Thoracic aorta (tissue), 2 donors: ENCODE data around the gene PKN1. TPM values are rescaled to one million over a fixed set of nuclear protein-coding genes. Genes with fewer than 3 reads are reported as not detected.

Experiments
- ATAC-seq: fragments of 150-250 bp; one replicate; pipeline ENCODE4 v1.8.0; 2017; ENCODE audit warnings: low read depth; ENCODE audit not compliant: insufficient number of reproducible peaks, low FRiP score
- DNase-seq: peaks from one replicate; pipeline ENCODE4 v3.0.0-alpha.2; 2020; ENCODE audit warnings: low spot score
- H3K27ac ChIP-seq, 2 donors: fragments of 200-600 bp; sonication (generic); 1 replicate in 1 of 2; 2 replicates in 1 of 2; pipeline ENCODE4 v1.5.1; 2016; ENCODE audit warnings: mild to moderate bottlenecking in 2 of 2, moderate library complexity in 2 of 2
- H3K27me3 ChIP-seq: fragments of 200-600 bp; sonication (generic); replicated peaks from 2 replicates; pipeline ENCODE4 v1.6.0; 2016; ENCODE audit warnings: mild to moderate bottlenecking; ENCODE audit not compliant: insufficient read depth
- H3K36me3 ChIP-seq: fragments of 200-600 bp; sonication (generic); one replicate; pipeline ENCODE4 v1.5.1; 2016
- H3K4me1 ChIP-seq, 2 donors: fragments of 200-600 bp; sonication (generic); 1 replicate in 1 of 2; 2 replicates in 1 of 2; pipeline versions ENCODE4 v1.5.1 to v1.6.0; 2016; ENCODE audit warnings: low read depth in 2 of 2, mild to moderate bottlenecking in 1 of 2; ENCODE audit not compliant: control insufficient read depth in 1 of 2
- H3K4me3 ChIP-seq: fragments of 200-600 bp; sonication (generic); 2 replicates; pipeline ENCODE4 v1.5.1; 2016; ENCODE audit warnings: mild to moderate bottlenecking
- H3K9me3 ChIP-seq: fragments of 200-600 bp; sonication (generic); 2 replicates; pipeline ENCODE4 v1.5.1; 2016
- total RNA-seq, 2 donors: library from RNA; depleted of rRNA; stranded (reverse); fragments of >200 nt; gene quantifications; one replicate each; pipeline versions ENCODE4 v1.1.0 to v1.2.3, GENCODE V29; 2016
- TF ChIP-seq, protein P1 (sequence below): fragments of 200-600 bp; sonication (generic); IDR thresholded peaks from one replicate; pipeline ENCODE4 v1.5.1; 2019; ENCODE audit warnings: antibody characterized with exemption

Gene PKN1
- total RNA-seq, 2 donors from 2014 or later, result 93.8 to 139 TPM

DNA sequence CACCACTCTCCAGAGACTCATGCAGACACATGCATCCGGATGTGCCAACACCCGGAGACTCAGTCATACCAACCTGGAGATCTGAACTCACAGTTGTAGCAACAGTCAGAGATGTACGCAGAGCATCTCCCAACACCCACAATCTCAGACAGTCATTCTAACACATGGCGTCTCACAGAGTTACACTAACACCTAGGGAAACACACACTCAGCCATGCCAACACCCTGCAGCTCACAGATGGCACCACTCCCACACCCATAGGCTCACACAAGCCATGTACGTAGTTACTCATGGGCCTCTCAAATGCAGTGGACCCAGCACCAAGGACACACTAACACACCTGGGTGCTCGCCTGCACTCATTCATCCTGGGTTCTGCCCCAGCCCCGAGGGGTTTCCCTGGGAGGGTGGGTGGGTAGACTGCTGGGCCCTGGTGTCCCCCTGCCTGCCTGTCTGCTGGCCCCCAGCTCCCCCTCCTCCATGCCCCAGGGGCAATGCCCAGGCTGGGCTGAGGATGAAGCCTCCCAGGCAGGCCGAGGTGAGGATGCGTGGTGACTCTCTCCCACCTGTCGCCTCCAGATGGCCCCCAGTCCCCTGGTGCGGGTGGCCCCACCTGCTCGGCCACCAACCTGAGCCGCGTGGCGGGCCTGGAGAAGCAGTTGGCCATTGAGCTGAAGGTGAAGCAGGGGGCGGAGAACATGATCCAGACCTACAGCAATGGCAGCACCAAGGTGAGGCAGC is 10.0 kb downstream of the PKN1 start:
- TF ChIP-seq, protein P1, sequence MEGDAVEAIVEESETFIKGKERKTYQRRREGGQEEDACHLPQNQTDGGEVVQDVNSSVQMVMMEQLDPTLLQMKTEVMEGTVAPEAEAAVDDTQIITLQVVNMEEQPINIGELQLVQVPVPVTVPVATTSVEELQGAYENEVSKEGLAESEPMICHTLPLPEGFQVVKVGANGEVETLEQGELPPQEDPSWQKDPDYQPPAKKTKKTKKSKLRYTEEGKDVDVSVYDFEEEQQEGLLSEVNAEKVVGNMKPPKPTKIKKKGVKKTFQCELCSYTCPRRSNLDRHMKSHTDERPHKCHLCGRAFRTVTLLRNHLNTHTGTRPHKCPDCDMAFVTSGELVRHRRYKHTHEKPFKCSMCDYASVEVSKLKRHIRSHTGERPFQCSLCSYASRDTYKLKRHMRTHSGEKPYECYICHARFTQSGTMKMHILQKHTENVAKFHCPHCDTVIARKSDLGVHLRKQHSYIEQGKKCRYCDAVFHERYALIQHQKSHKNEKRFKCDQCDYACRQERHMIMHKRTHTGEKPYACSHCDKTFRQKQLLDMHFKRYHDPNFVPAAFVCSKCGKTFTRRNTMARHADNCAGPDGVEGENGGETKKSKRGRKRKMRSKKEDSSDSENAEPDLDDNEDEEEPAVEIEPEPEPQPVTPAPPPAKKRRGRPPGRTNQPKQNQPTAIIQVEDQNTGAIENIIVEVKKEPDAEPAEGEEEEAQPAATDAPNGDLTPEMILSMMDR, result no peak
- peaks cover 56% of the 10 kb centered on the region for H3K36me3 ChIP-seq
- no peak for ATAC-seq
- no peaks in the 10 kb centered on the region for H3K9me3 ChIP-seq
- H3K4me1 ChIP-seq, result peaks cover 3 to 5% of the 10 kb centered on the region in 2 donors
- no peaks in the 10 kb centered on the region for H3K27me3 ChIP-seq
- DNase-seq, result no peak
- no peak overlapping the region for H3K27ac ChIP-seq
- no peak overlapping the region for H3K4me3 ChIP-seq

DNA sequence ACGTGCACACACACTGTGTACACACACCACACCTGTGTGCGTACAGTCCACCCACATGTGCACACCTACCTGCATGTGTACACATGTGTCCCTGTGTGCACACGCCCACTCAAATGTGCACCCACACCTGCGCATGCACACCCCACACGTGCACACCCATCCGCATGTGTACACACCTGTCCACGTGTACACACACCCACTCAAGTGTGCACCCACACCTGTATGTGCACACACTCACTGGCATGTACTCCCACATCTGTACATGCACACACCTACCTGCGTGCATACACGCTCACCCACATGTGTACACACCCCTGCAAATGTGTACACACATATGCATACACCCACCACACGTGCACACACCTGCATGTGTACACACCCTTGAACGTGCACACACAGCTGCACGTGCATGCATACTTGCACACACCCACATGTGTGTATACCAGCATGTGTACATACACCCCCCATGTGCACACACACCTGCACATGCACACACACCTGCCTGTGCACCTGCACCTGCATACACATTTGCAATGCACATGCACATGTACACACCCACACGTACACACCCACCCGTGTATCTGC is 10.6 kb downstream of the PKN1 start:
- TF ChIP-seq, protein P1, result no peak
- H3K27me3 ChIP-seq, result no peaks in the 10 kb centered on the region
- DNase-seq, result no peak
- H3K36me3 ChIP-seq, result peaks cover 61% of the 10 kb centered on the region
- H3K9me3 ChIP-seq, result no peaks in the 10 kb centered on the region
- H3K4me3 ChIP-seq, result no peak overlapping the region
- H3K27ac ChIP-seq, result no peak overlapping the region
- ATAC-seq, result no peak
- peaks cover 3 to 5% of the 10 kb centered on the region in 2 donors for H3K4me1 ChIP-seq

DNA sequence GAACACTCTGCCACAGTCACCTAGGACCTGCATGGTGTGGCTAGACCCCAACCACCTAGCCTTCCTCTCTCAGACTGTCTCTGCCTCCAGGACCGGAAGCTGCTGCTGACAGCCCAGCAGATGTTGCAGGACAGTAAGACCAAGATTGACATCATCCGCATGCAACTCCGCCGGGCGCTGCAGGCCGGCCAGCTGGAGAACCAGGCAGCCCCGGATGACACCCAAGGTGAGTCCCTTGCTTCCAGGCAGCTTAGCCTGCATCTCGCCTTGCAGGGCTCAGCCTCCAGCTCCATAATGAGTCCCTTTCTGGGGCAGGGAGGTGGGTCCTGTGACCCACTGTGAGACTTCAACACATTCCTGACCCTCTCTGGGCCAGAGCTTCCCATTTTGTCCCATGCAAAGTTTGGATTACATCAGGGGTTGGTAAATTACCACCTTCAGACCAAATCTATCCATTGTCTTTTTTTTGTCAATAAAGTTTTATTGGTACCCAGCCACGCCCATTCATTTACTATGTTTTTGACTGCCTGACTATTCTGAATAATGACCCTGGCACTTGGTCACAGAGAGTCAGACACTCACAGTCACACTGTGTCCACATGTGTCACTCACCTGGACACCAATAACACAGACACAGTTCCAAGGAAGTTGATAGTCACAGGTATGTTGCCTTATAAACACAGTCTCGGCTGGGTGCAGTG is 13.4 kb downstream of the PKN1 start:
- no peaks in the 10 kb centered on the region for H3K27me3 ChIP-seq
- H3K4me3 ChIP-seq, result no peak overlapping the region
- ATAC-seq (no peak), DNase-seq (no peak)
- no peaks in the 10 kb centered on the region for H3K9me3 ChIP-seq
- TF ChIP-seq, protein P1, result no peak
- H3K27ac ChIP-seq, result no peak overlapping the region
- peaks cover 78% of the 10 kb centered on the region for H3K36me3 ChIP-seq
- no peaks in the 10 kb centered on the region for H3K4me1 ChIP-seq

DNA sequence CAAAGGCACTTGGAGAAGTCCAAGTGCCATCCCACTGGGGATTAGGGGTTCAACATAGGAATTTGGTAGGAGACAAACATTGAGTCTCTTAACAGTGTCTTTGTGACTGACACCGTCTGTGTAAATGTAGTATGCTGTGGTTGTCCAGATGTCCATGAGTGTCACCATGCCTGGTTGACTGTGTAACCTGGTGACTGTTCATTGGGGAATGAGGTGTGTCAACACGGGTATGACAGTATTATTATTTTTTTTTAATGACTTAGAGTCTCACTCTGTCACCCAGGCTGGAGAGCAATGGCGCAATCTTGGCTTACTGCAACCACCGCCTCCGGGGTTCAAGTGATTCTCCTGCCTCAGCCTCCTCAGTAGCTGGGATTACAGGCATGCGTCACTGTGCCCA is 16.2 kb downstream of the PKN1 start:
- Histone ChIP-seq H3K9me3 (no peaks in the 10 kb centered on the region), H3K4me1 (no peaks in the 10 kb centered on the region), H3K27ac (no peak overlapping the region), H3K4me3 (no peak overlapping the region), H3K27me3 (no peaks in the 10 kb centered on the region), H3K36me3 (peaks cover 71% of the 10 kb centered on the region)
- DNase-seq, result no peak
- TF ChIP-seq, protein P1, result no peak
- ATAC-seq, result no peak

DNA sequence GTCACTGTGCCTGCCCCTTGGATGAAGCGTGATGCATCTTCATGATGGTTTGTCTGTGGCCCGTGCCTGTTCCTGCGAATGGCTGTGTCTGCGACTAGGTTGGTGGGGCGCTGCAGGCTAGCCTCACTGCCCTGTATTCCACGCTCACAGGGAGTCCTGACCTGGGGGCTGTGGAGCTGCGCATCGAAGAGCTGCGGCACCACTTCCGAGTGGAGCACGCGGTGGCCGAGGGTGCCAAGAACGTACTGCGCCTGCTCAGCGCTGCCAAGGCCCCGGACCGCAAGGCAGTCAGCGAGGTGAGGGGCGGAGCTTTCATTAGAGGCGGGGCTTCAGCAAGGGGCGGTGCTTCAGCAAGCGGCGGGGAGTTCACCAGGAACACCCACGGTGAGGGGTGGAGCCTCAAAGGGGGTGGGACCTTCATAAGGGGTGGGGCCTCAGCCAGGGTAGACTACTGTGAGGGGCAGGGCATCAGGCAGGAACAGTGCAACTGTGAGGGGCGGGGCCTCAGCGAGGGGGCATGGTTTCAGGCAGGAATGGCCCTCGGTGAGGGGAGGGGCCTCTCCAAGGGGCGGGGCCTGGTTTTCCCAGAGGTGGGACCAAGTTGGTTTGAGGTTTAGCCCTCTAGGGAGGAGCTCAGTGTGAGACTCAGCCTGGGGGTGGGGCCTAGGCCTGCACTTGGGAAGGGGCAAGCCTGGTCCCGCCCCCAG is 17.2 kb downstream of the PKN1 start:
- H3K4me3 ChIP-seq, result no peak overlapping the region
- no peaks in the 10 kb centered on the region for H3K4me1 ChIP-seq
- no peaks in the 10 kb centered on the region for H3K9me3 ChIP-seq
- no peak for ATAC-seq
- TF ChIP-seq, protein P1, result no peak
- peaks cover 62% of the 10 kb centered on the region for H3K36me3 ChIP-seq
- no peak for DNase-seq
- H3K27ac ChIP-seq, result no peak overlapping the region
- no peaks in the 10 kb centered on the region for H3K27me3 ChIP-seq
